ENCODE results near the gene WFS1.

Gene WFS1

GRCh38 chr4:6342530-6343293 lies 73.1 kb downstream of the WFS1 start:
- DNase-seq, result no peak

DNA sequence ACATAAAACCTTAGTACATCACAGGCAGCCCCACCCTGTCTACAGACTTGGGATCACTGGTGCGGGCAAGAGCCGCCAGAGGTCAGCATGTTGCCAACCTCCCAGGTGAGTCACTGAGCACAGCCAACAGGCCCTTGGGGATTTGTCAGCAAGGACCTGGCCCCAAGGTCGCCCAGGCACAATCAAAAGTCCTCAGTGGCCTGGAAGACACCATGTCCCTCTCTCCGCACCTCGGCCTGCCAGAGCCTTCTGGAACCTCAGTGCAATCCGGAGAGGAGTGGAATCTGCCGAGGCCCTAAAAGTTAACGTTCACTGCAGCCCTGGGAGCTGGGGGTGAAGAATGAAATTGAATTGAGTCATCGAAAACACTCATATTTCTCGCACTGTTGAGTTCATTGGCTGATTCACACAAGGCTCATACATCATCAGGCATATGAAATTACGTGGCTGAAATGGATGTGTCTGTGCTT lies 74.3 kb downstream of the WFS1 start:
- peak; percentile 52 for DNase-seq

- DNase-seq, result no peak
Observed at GRCh38 chr4:6345096-6345830, 75.6 kb downstream of the WFS1 start.

- DNase-seq, result no peak
Observed at GRCh38 chr4:6345866-6346265, 76.2 kb downstream of the WFS1 start.

- no peak for DNase-seq
Observed at GRCh38 chr4:6346373-6347110, 76.9 kb downstream of the WFS1 start.

GRCh38 chr4:6347511-6348045 lies 77.9 kb downstream of the WFS1 start:
- no peak for DNase-seq

DNA sequence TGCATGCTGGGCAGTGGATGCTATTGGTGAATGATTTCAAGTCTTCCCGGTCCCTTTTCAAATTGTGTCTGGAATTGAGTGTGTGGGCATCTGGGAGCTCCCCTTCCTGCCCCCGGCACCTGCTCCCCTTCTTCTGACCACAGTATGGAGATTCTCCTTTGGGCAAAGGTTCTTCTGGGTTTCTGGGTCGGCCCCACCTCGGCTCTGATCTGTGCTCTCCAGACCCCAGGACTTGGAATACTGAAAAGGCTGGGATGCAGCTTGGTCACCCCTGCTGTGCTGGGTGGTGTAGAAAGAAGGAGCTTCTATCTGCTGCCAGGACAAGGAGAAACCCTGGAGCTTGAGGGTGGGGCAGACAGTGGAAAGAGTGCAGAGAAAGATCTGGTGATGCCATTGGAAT lies 78.8 kb downstream of the WFS1 start:
- DNase-seq, result no peak

- no peak for DNase-seq
Observed at GRCh38 chr4:6349896-6350603, 80.4 kb downstream of the WFS1 start.

- DNase-seq, result no peak
Observed at GRCh38 chr4:6350646-6351045, 81.0 kb downstream of the WFS1 start.

DNA sequence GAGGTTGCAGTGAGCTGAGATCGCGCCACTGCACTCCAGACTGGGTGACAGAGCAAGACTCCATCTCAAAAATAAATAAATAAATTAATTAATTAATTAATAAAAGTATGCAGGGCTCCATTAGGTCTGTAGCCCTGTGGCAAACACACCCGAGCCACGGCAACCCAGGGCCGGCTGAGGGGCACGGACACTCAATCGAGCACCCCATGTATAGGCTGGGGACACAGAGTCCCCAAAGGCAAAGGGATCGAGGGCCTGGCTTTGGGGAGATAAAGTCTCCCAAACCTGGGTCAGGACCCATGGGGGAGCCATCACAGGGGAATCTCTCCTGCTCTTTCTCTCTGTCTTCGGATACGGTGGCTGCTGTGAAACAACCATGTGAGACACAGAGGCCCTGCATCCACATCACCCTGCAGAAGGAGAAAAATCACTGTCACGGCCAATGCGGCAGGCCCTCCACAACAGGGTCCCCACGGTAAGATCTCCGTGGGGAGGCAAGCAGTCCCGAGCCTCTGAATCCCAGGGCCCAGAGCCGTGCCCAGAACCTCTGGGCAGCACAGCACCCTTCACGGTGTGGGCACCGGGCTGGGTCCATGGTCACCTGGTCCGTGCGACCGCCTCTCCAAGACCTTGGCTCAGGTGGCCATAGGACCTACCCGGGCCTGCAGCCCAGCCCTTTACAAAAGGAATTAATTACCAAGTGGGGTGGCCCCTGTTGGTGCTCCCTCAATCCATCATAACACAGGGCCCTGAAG lies 81.8 kb downstream of the WFS1 start:
- DNase-seq, result no peak

DNA sequence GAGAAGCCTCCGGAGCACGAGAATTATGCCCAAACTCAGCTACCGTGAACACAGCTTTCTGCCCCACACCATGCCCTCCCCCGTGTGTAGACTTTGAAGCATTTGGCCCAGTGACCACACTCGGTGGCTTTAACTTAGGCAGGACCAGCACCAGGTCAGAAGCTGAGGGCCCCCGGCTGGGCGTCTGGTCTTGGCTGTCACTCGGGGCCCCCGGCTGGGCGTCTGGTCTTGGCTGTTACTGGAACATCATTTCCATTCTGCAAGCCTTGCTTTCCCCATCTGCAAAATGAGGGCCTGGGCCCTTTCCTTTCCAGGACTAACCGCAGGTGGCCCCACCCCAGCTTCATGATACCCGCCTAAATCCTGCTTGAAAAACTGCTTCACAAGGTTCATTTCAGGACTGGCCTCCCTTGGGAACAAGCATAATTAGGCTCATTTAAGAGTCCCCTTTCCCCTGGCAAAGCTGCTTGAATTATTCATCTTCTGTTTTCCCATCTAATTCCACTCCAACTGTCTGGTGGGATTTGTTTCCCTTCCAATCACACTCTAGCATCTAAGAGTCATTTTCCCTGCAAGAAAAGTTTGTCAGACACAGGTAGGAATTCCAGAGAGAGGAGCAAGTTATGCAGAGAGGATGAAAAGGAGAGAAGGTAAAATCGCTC lies 82.5 kb downstream of the WFS1 start:
- DNase-seq, result no peak
